NK-92 (cell line): ENCODE data around the gene EPHB1.

Experiments
- DNase-seq: peaks from one replicate; lab custom pipeline; 2025; ENCODE audit not compliant: unreplicated experiment; lab: John Stamatoyannopoulos, UW

The EPHB1 gene

DNA sequence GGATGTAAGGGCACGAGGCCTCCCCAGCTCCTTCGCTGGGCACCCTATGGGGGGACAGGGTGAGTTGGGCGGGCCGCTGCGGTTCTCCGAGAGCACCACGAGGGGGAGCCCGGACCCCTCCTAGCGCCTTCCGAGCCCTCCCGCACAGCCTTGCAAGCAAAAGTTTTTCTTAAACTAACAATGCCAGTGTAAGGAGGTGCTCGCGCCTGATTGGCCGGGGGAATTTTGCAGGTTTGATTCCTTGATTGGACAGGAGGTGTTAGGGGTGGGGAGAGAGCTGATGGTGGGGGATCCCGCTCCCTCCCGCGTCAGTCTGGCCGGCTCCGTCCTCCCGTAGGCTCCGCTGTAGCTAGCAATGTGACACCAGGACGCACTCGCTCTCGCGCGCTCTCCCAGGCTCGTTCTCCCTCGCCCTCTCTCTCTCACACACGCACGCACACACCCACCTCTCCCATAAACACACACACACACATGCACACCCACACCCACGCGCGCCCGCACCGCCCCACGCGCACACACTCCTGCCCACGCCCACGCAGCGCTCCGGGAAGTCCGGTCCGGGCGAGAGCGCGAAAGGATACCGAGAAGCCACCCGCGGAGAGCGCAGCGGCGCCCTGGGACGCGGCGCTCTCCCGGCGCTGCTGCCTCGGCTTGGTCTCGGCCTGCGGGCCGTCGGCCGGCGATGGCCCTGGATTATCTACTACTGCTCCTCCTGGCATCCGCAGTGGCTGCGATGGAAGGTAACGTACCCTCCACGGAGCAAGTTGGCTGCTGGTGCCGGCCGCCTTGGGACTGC, at the start of gene EPHB1:
TSS of gene EPHB1 (plus strand) at position 311 of the 796 bp plus-strand sequence.
- DNase-seq, result no peak

DNA sequence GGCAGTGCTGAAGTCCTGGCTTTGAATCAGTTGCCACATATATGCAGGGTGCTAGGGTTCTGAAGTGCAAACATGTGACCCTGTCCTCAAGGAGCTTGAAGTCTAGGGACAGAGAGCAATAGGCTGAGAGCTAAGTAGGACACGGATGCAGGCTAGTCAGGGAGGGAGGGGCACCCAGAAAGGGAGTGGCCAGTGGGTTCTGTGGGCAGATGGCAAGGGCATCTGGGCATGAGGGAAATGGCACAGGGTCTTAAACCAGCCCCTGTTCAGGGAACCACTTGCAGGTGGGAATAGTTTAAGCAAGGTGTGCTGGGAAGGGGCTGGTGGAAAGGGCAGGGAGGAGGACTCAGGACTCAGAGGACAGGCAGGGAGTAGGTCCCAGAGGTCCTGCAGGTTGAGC, 46.4 kb upstream of the EPHB1 start:
- no peak for DNase-seq

DNA sequence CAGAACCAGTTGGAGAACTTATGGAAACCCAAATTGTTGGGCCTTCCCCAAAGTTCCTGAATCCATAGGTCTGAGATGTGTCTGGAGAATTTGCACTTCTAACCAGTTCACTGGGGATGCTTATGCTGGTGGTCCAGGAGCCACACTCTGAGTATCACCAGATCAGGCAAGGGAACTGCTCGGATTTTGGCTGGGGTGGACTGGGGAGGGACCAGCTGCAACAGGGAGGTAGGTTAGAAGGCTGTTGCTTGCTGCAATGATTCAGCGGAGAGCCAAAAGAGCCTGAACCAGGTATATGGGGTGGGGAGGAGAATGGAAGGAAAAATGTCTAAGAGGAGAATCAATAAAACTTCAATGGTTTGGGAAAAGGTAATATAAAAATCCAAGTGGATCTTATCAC, 45.9 kb upstream of the EPHB1 start:
- DNase-seq, result no peak

DNA sequence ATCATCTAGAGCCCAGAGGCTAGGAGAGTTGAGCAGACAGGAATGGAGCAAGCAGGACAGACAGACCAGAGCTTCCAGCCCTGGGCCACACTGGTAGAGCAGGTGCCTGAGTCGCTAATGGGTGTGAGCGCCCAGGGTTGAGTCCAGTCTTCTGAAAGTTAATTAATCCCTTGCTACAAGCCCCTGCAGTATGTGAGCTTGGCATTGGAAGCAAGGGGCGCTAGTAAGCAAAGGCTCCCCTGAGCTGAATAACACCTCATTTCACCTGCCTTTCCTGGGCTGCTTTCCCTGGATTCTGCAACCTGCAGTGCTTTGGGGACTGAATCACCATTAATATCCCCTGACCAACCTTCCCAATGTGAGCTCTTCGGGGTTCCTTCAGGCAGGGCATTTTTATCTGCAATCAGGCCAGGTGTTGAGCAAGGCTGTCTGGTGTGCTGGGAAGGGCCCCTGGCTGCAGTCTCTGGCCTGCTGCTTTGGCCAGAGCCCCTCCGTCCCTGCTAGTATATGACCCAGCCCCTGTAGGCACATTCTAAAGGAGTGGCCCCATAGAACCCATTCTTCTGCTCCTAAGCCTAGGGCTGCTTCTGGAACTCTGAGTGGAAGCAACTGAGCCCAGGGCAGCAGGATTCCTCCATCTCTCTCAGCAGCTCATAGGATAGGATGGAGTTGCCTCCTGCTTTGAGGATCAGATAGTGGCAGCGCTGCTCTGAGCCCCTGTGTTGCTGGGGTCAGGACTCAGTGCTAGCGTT, 45.1 kb upstream of the EPHB1 start:
- no peak for DNase-seq

DNA sequence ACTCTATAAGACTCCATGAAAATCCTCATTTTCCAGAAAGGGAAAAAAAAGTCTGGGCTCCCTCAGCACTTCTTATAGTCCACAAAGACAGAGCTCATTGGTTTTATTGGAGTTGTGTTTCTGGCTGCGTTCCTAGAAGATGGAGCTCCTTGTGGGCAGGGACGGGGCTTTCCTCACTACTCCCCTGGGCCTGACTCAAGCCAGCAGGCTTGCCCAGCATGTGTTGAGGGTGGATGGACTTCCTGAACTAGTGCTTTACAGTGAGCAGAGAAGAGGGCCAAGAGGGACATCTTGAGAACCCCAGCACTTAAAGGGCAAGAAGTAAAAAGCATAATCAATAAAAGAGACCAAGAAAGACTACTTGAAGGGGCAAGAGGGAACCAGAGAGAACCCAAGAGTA, 43.2 kb upstream of the EPHB1 start:
- DNase-seq, result no peak

DNA sequence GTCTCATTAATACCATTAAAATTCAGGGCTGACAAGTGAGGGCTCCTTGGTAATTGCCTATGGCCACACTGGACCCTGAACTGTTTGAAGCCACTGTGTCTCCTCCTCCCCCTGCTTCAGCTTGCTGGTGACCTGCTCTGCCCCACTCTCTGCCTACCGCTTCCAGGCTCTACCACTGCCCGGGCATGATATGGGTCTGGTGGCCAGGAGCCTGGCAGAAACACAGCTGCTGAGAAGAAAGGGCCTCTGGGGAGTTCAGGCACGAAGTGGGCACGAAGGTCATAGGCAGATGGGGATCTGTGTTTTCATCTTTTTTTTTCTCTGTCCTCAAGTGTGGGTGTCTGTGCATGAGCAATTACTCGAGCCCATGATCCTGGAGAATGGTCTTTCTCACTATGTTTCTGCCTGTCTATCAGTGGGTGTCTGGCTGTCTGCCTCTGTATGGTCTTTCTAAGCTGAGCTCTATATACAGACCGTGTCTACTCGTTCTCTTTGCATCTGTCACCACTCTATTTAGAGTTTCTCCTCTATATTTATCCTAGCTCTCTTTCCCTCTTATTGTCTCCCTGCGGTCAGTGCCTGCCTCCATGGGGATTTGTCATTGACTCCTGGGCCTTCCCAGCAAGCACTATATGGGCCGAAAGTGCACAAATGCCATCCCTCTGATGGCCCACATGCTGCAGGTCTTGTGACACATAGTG, 42.1 kb upstream of the EPHB1 start:
- DNase-seq, result no peak

DNA sequence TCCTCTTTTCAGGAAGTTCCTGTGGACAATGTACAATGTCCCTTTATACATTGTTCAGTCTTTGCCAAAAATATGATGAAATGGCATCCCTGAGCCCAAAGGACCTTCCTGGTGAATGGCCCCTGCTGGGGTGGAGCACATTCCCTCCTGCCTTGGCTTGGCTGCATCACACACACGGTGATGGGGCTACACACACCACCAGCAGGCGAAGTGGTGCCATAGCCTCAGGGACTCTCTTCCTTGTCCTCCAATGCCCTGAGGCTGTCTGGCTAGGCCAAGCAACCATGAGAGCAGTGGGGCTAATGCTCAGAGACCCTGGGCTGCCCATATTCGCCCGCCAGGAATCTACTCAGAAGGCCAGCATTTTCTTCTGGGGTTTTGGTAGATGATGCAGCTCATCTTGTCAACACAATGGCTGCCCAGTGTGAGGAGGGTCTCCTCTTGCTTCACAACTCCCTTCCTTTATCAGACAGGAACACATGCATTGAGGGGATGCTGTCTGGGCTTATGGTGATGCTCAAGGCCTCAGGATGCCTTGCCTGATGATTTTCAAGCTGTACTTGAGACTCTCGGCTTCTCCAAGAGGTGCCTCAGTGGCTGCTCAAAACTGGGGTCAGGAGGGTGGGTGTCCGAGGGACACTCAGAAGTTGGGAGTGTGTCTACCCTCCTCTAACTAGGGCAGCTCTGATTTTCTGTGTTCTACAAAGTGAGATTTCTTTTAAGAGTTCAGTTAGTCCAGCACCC, 40.9 kb upstream of the EPHB1 start:
- DNase-seq, result no peak

DNA sequence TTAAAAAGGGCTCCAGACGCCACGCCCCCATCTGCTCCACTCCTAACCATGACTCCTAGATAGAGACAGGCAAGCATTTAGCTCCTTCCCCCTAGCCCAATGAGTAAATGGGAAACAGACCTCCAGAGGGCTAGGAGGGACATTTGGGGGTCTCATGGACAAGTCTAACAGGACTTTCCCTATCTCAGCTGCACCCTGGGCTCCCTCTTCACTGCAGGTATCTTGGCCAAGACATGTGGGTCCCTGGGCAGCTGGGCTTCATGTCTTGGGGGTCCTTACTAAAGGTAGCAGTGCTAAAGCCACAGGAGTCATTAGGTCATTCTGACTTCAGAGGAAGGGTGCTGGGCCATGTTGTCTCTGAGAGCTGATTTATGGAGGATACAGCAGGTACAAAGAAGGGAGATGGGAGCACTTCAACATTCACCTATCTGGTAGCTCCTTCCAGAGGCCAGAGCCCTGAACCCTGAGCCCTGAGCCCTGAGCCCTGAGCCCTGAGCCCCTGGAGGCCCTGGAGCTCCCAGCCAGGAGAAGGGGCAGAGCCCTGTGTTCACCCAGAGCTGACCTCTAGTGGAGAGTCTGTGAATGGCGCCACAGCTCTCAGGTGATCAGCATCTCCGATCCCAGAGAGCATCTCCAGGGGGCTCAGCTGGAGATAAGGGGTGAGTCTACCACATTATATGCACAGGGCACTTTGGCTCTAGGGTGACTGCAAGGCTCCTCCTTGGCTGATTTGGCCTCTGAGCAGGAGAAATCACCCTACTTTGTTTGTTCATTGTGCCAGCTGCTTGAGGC, 40.1 kb upstream of the EPHB1 start:
- DNase-seq, result no peak

DNA sequence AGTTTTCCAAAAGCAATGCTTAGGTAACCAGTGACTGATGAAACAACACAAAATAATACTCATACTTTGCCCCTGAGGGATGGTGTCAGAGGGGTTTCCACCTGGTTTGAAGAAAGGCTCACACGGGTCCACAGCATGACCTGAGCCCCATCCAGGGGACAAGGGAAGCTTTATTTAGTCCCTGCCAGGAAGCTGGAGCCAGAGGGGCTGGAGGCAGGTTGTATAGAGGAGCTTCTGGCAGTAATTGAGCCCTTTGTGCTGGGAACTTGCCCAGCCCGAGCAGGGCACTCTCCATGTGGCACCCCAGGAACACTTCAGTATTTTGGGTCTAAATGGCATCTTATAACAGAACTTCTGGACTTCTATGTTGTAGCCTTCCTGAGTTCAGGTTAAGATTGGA, 39.2 kb upstream of the EPHB1 start:
- no peak for DNase-seq

DNA sequence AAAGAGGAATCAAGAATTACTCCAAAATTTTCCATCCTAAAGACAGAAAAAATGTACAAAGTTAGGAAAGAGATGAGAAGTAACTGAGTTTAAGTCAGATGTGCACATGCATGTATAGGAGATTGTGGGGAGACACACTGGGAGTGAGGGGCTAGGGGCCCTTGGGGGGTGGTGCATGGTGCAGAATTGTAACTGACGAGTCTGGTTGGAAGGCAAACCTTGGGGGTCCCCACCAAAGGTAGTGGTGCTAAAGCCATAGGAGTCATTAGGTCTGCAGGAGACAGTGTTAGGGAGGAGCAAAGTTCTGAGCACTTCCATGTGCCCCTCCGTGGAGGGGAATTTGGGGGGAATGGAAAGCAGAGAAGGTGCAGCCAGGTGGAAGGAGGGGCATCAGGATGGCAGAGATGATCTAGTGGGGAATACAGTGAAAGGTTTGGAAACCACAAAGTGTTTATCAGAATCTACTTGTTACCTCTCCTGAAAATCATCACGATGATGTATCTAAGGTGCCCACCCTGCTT, 37.5 kb upstream of the EPHB1 start:
- DNase-seq, result no peak

DNA sequence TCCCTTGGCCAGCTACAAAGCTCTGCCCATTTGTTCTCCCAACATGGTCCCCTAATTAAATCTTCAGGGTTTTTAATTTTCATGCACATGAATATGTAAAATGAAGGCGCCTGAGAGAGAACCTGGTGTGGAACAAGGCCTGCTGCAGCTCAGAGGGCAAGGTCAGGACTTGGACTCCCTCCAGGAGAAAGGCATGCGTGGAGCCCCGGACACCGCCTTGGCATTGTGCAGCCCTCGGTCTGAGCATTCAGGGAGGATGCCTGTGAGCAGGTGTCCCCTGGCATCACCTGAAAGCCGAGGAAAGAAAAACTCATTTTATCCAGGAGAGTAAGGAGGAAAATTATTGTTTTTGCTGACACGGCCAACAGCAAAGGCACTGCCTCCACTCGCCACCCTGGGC, 33.8 kb upstream of the EPHB1 start:
- no peak for DNase-seq

DNA sequence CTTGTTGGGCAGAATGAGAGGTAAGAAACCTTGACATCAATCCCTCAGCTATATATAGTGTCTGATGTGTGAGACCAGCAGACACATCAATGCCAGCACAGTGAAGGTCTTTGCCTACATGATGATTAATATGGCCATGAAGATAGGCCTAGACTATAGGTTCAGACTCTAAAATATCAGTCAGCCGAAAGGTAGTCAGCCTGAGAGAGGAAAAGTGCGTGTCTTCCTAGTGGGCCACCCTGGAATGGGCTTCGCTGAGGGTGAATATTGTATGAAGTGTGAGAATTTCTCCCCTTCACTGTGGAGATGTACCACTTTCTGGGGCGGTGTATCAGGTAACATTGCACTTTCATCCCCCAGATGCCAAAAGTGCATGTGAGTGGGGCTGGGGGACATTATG, 33.0 kb upstream of the EPHB1 start:
- DNase-seq, result no peak

DNA sequence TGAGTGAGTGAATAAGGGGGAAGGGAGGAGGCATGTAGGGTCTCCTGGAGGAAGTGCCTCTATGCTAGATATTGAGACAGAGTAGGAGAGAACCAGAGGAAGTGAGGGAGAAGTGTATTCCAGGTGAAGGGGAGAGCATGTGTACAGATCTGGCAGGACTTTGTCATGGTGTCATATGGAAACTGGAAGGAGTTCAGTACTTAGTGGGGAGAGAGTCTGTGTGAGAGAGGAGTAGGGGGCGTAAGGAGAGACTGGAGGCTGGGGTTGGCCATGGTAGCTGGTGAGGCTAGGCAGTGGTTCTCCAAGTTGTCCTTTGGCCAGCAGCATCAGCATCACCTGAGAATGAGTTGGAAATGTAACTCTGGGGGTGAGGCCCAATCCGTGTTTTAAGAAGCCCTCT, 29.6 kb upstream of the EPHB1 start:
- no peak for DNase-seq

DNA sequence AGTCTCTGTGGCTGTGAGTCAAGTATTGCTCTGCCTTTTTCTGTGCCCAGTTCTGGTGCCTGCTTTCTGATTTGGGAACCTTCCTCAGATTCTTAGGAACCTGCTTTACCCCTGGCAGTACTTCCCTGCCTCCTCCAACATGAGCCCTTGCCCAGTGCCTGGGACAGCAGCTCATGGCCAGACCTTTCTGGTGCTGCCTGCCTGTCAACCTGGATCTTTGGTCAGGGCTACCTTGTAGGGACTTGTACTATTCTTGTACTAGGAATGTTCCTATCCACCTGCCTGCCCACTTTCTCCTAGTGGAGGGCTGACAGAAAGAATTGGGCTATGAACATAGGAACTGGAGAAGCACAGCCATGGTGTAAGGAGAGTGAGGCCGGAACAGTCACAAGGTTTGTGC, 28.8 kb upstream of the EPHB1 start:
- no peak for DNase-seq

DNA sequence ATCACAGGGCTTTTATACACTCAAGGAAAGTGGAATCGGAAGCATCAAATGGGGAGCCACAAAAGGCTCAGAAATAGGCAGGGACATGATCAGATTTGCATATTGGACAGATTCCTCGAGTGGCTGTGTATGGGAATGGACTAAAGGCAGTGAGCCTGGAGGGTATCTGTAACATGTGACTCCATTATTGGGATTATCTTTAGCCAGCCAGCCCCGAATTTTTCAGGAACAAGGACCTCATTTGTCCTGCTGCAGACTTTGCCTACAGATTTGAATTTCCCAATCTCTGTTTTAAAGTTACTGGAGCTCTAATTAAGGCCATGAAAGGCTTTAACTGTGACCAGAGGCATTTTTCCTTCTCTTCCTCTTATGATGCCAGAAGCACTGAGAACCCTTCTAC, 26.9 kb upstream of the EPHB1 start:
- no peak for DNase-seq

DNA sequence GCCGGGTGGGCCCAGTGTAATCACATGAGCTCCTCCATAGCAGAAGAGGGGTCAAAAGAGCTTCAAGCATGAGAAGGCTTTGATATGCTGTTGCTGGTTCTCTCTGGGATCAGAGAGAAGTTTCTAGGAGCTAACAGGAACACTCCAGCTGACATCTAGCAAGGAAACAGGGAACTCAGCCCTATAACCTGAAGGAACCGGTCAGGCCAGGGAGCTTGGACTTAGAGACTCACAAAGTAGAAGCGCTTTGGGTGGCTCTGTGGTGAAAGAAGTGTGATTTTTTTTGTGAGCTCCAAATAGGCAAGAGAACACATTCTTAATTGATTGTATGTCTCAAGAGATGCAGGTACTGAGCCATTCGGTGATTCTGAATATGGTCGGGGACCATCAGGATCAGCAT, 26.2 kb upstream of the EPHB1 start:
- DNase-seq, result no peak

DNA sequence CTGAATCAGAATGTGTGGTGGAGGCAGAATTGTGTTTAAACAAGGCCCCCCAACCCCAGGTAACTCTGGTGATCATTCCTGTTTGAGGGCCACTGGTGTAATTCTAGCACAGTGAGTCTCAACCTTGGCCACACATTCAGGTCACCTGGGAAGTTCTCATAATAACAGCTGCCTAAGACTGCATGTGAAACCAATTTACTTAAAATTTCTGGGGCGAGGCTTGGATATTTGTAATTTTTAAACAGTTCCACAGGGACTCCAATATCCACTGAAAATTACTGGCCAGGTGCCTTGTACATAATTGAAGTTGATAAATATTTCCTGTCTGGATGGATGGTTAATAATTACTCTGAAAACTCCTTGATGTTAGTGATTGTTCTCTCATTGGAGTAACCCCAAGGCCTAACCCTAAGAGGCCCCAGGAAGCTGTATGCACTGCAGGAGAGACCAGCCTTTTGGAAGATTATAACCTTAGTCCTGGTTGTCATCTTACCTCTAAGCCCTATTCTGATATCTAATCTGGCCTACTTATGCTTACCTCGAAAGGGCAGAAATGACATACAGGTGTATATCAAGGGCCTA, 25.7 kb upstream of the EPHB1 start:
- no peak for DNase-seq

DNA sequence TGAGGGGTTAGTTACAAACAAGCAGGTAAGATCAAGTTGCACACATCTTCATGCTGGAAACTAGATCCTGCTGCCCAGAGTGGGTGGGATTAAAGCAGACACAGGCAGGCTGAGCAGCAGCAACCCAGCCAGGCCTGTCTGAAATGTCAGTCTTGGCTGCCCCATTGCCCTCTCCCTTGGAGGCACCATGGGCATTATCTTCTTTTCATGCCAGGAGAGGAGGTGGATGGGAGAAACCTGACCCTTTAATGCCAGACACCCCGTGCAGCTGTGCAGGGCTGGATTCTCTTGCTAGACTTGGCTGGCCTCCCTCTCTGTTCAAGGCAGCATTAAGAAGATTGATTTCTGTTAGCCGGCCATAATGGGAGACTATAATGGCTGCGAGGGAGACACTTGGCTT, 23.0 kb upstream of the EPHB1 start:
- no peak for DNase-seq

DNA sequence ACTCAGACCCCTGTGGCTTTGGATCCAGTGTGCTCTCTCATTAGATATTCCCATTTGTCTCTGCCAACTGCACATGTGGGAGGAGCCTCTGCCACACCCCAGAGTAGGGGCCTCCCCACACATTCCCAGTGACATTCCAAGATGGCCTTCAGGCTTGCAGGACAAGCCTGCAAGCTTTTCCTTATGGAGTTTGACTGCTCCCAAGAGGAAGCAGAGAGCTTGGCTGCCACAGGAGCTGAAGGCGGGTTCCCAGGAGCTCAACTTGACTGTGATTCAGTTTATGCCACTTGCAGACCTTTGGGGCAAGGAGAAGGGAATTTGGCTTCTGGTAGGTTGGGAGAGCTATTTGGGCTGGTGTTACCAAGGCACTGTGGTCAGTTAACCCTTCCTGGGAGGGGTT, 22.5 kb upstream of the EPHB1 start:
- DNase-seq, result no peak

DNA sequence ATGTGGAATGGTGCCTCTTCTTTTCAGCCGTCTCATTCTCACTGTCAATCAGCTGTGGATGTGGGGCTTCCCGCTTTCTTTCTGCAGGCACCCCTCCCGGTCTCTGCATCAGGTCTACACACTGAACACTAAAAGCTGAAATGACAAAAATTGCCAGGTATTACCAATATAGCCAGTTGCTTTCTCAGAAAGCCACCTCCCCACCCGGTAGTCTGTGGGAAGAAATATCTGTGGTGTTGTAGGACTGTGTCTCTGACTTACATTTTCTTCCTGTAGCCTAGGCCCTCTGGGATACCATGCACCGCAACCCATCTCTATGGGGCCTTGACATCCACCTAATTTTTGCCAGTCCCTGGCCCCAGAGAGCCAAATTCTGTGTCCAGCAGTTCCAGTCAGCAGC, 19.2 kb upstream of the EPHB1 start:
- DNase-seq, result no peak
